PC-3 (cell line): ENCODE data around the gene LMCD1.

Experiments used
- CTCF ChIP-seq: fragments of 300-600 bp; sonication (generic); conservative IDR thresholded peaks from 2 replicates; pipeline ENCODE4 v1.5.1; 2017; ENCODE audit warnings: antibody characterized with exemption, low read depth, mild to moderate bottlenecking, low read length
- EZH2 ChIP-seq: fragments of 300-600 bp; sonication (generic); IDR thresholded peaks from one replicate; pipeline ENCODE4 v1.6.1; 2017; ENCODE audit warnings: antibody characterized with exemption, mild to moderate bottlenecking, low read length; ENCODE audit not compliant: unreplicated experiment

- no peak for TF ChIP-seq CTCF
- TF ChIP-seq EZH2: no peak
Measured at GRCh38 chr3:8579943-8580342, 78.3 kb downstream of the LMCD1 start.
